Stimulated activated CD8-positive, alpha-beta memory T cell treated with anti-CD3 and anti-CD28 coated beads, Interleukin-15, amount 100 ng/mL, for 4 hours (primary cell): Measurements from ENCODE around the gene PELI2.

Source experiments
- DNase-seq, 2 donors: peaks; one replicate each; pipeline ENCODE4 v3.0.0-alpha.2; 2020; ENCODE audit warnings: low read depth in 2 of 2

The PELI2 gene

GRCh38 chr14:56205881-56206280, 87.7 kb downstream of the PELI2 start:
- DNase-seq: no peak

- DNase-seq: no peak
These were observed 88.4 kb downstream of the PELI2 start for GRCh38 chr14:56206596-56206995.

- no peak for DNase-seq
These were observed 89.5 kb downstream of the PELI2 start for GRCh38 chr14:56207626-56208292.

- no peak for DNase-seq
These were observed 90.3 kb downstream of the PELI2 start for GRCh38 chr14:56208520-56208919.

GRCh38 chr14:56210571-56210970, 92.4 kb downstream of the PELI2 start:
- DNase-seq: no peak

- DNase-seq: no peak
These were observed 92.9 kb downstream of the PELI2 start for GRCh38 chr14:56211084-56211483.

GRCh38 chr14:56211844-56212243, 93.6 kb downstream of the PELI2 start:
- no peak for DNase-seq

GRCh38 chr14:56212521-56212920, 94.3 kb downstream of the PELI2 start:
- no peak for DNase-seq

GRCh38 chr14:56213306-56213705, 95.1 kb downstream of the PELI2 start:
- no peak for DNase-seq

GRCh38 chr14:56215180-56215579, 97.0 kb downstream of the PELI2 start:
- DNase-seq: no peak

- no peak for DNase-seq
These were observed 98.6 kb downstream of the PELI2 start for GRCh38 chr14:56216626-56217379.

- DNase-seq: no peak
These were observed 99.3 kb downstream of the PELI2 start for GRCh38 chr14:56217380-56218045.

GRCh38 chr14:56219666-56220413, 101.6 kb downstream of the PELI2 start:
- no peak for DNase-seq

GRCh38 chr14:56221382-56222128, 103.3 kb downstream of the PELI2 start:
- DNase-seq: no peak

GRCh38 chr14:56224229-56224628, 106.0 kb downstream of the PELI2 start:
- no peak for DNase-seq

- no peak for DNase-seq
These were observed 106.8 kb downstream of the PELI2 start for GRCh38 chr14:56224691-56225681.

GRCh38 chr14:56235388-56235787, 117.2 kb downstream of the PELI2 start:
- no peak for DNase-seq

- no peak for DNase-seq
These were observed 119.2 kb downstream of the PELI2 start for GRCh38 chr14:56237398-56237797.

- no peak for DNase-seq
These were observed 123.2 kb downstream of the PELI2 start for GRCh38 chr14:56241461-56241860.

- no peak for DNase-seq
These were observed 124.9 kb downstream of the PELI2 start for GRCh38 chr14:56243110-56243509.
